K562 (cell line): Measurements from ENCODE around the gene TTLL9. TPM values are rescaled to one million over a fixed set of nuclear protein-coding genes. Genes with fewer than 3 reads are reported as not detected.

Source experiments
- ATAC-seq: fragments of 200-7000 bp; cut with Tn5 transposase; 3 replicates; pipeline ENCODE4 v1.9.1; 2020; ENCODE audit warnings: moderate library complexity
- BruUV-seq: library from RNA; stranded (reverse); fragments of 400-500 nt; replicated peaks from 2 replicates; lab custom pipeline; 2021; lab: Mats Ljungman, UMichigan
- CTCF ChIA-PET: fragments of 300-600 bp; formaldehyde crosslinking; extraction: SDS; loops from one replicate; lab custom pipeline; 2021; ENCODE audit warnings: low intra/inter-chr PET ratio; lab: Yijun Ruan, JAX
- POLR2A ChIA-PET: fragments of 300-600, 350-650 bp; sonication (Branson Sonifier 250); formaldehyde crosslinking; extraction: SDS; loops from one replicate; lab custom pipeline; 2021; ENCODE audit warnings: antibody characterized with exemption, inconsistent platforms; lab: Yijun Ruan, JAX
- DNase-seq, 4 experiments: peaks; one replicate each; pipeline versions ENCODE4 v3.0.0 to v3.0.0-alpha.2; 2011 to 2018; ENCODE audit warnings: low spot score in 3 of 4, mixed read lengths in 3 of 4; ENCODE audit errors: extremely low read depth in 1 of 4
- FAIRE-seq: peaks from 2 replicates; lab custom pipeline; 2011; peaks lifted over from hg19 to GRCh38; lab: Jason Lieb, UNC
- H2AFZ ChIP-seq: 2 replicates; pipeline ENCODE4 v1.6.0; 2011; ENCODE audit warnings: low read depth, low read length, control low read depth, inconsistent platforms
- H3K27ac ChIP-seq: fragments of 200-600 bp; 3 replicates; pipeline ENCODE4 v1.8.0; 2011; ENCODE audit warnings: low read depth, mild to moderate bottlenecking, control low read depth, inconsistent platforms, low read length, moderate library complexity, mixed read lengths; ENCODE audit errors: extremely low read depth
- H3K27me3 ChIP-seq, 2 experiments: fragments of 300-600 bp in 1 of 2; 2 replicates in 1 of 2; 3 replicates in 1 of 2; pipeline versions ENCODE4 v1.6.0 to v1.8.0; 2011; ENCODE audit warnings: inconsistent platforms in 2 of 2, low read length in 2 of 2, mild to moderate bottlenecking in 1 of 2, mixed read lengths in 1 of 2, moderate library complexity in 1 of 2; ENCODE audit not compliant: control insufficient read depth in 2 of 2, insufficient read depth in 2 of 2
- H3K36me3 ChIP-seq: fragments of 300-600 bp; 3 replicates; pipeline ENCODE4 v1.8.0; 2011; ENCODE audit warnings: mild to moderate bottlenecking, low read length, inconsistent platforms; ENCODE audit not compliant: control insufficient read depth, insufficient read depth
- H3K4me1 ChIP-seq, 2 experiments: fragments of 200-600 bp in 1 of 2; replicated peaks in 1 of 2; 2 replicates in 1 of 2; 3 replicates in 1 of 2; pipeline versions ENCODE4 v1.5.1 to v1.8.0; 2011; ENCODE audit warnings: inconsistent platforms in 2 of 2, low read length in 2 of 2, mild to moderate bottlenecking in 1 of 2, mixed read lengths in 1 of 2, moderate library complexity in 1 of 2; ENCODE audit not compliant: control insufficient read depth in 2 of 2, insufficient read depth in 2 of 2
- H3K4me2 ChIP-seq: 2 replicates; pipeline ENCODE4 v1.6.1; 2011; ENCODE audit warnings: low read length, control low read depth, inconsistent platforms, mixed read lengths; ENCODE audit not compliant: insufficient read depth
- H3K4me3 ChIP-seq: fragments of 200-600 bp; sonication (generic), shearing (Covaris generic); 2 replicates; pipeline ENCODE4 v1.5.1; 2016; ENCODE audit warnings: control low read depth, inconsistent platforms
- H3K79me2 ChIP-seq: fragments of 200-600 bp; 3 replicates; pipeline ENCODE4 v1.8.0; 2011; ENCODE audit warnings: low read length, inconsistent platforms; ENCODE audit not compliant: control insufficient read depth, insufficient read depth
- H3K9ac ChIP-seq, 2 experiments: 2 replicates each; pipeline versions ENCODE4 v1.6.0 to v1.6.1; 2011; ENCODE audit warnings: low read depth in 2 of 2, low read length in 2 of 2, control low read depth in 1 of 2, inconsistent platforms in 1 of 2, mild to moderate bottlenecking in 1 of 2, mixed read lengths in 1 of 2; ENCODE audit not compliant: insufficient read depth in 1 of 2
- H3K9me1 ChIP-seq: one replicate; pipeline ENCODE4 v1.6.0; 2011; ENCODE audit warnings: inconsistent platforms, mild to moderate bottlenecking, low read length, moderate library complexity; ENCODE audit not compliant: control insufficient read depth, insufficient read depth
- H3K9me3 ChIP-seq: replicated peaks from 2 replicates; pipeline ENCODE4 v1.5.1; 2011; ENCODE audit warnings: low read depth, low read length, inconsistent platforms; ENCODE audit not compliant: control insufficient read depth, insufficient read depth
- H4K20me1 ChIP-seq: replicated peaks from 2 replicates; pipeline ENCODE4 v1.6.1; 2011; ENCODE audit warnings: low read length, inconsistent platforms, mixed read lengths; ENCODE audit not compliant: control insufficient read depth, insufficient read depth
- CREB1 ChIP-seq, 2 experiments: sonication (generic) in 1 of 2; formaldehyde crosslinking in 1 of 2; IDR thresholded peaks; 2 replicates each; pipeline versions ENCODE4 v1.6.1 to v1.8.0; 2012 to 2022; ENCODE audit warnings: inconsistent platforms in 1 of 2, mild to moderate bottlenecking in 1 of 2, missing genetic modification reagents in 1 of 2, moderate library complexity in 1 of 2
- DLX4 ChIP-seq: fragments of 250-450 bp; sonication (Bioruptor Pico); IDR thresholded peaks from 2 replicates; pipeline ENCODE4 v1.6.1; 2021; ENCODE audit warnings: mild to moderate bottlenecking
- EP300 ChIP-seq: IDR thresholded peaks from 2 replicates; pipeline ENCODE4 v1.6.1; 2012; ENCODE audit warnings: low read length, improper control_type of control experiment
- FOS ChIP-seq: IDR thresholded peaks from 3 replicates; pipeline ENCODE4 v1.6.1; 2011; ENCODE audit not compliant: insufficient read length; ENCODE audit errors: extremely low read depth
- GTF2F1 ChIP-seq: IDR thresholded peaks from 2 replicates; pipeline ENCODE4 v1.6.1; 2011; ENCODE audit warnings: low read depth, low read length, improper control_type of control experiment
- HOMEZ ChIP-seq: fragments of 250-450 bp; sonication (Bioruptor Pico); IDR thresholded peaks from 2 replicates; pipeline ENCODE4 v1.4.0; 2020; ENCODE audit warnings: mild to moderate bottlenecking, moderate library complexity
- MAX ChIP-seq: sonication (generic); formaldehyde crosslinking; IDR thresholded peaks from 2 replicates; pipeline ENCODE4 v1.9.0; 2022; ENCODE audit warnings: mild to moderate bottlenecking, missing genetic modification reagents
- NFXL1 ChIP-seq: fragments of 450-650 bp; formaldehyde crosslinking; IDR thresholded peaks from 2 replicates; pipeline ENCODE4 v1.4.0; 2021; ENCODE audit warnings: mild to moderate bottlenecking
- RHOXF2B ChIP-seq: fragments of 250-450 bp; sonication (Bioruptor Pico); conservative IDR thresholded peaks from 2 replicates; pipeline ENCODE4 v1.5.1; 2021
- SIX5 ChIP-seq, 2 experiments: IDR thresholded peaks; 2 replicates each; pipeline ENCODE4 v1.6.1; 2011; ENCODE audit warnings: low read length in 2 of 2, borderline replicate concordance in 1 of 2, low read depth in 1 of 2, mild to moderate bottlenecking in 1 of 2, moderate library complexity in 1 of 2; ENCODE audit not compliant: insufficient read depth in 1 of 2
- SNIP1 ChIP-seq: fragments of 450-650 bp; IDR thresholded peaks from 2 replicates; pipeline ENCODE4 v1.7.1; 2017; ENCODE audit warnings: low read depth, mild to moderate bottlenecking
- ZC3H11A ChIP-seq: IDR thresholded peaks from 2 replicates; pipeline ENCODE4 v1.6.1; 2012; ENCODE audit warnings: low read depth, low read length, improper control_type of control experiment
- ZNF512 ChIP-seq: IDR thresholded peaks from 2 replicates; pipeline ENCODE4 v1.6.1; 2016; ENCODE audit warnings: missing genetic modification characterization, missing compliant biosample characterization
- ZNF655 ChIP-seq: fragments of 250-450 bp; sonication (Bioruptor Pico); IDR thresholded peaks from 2 replicates; pipeline ENCODE4 v1.5.0; 2021
- WGBS: fragments of 100-300 bp; shearing (Covaris generic); methylation state at CpG from one replicate; pipeline ENCODE4 v1.1.6; 2016; ENCODE audit warnings: low coverage, mixed read lengths; ENCODE audit not compliant: insufficient coverage; ENCODE audit errors: missing lambda C conversion rate; 5-methylcytosine and 5-hydroxymethylcytosine counted together
- in situ Hi-C: fragments of 300-500 bp; cut with MboI; formaldehyde crosslinking; loops from 4 replicates; pipeline ENCODE4 v1.15.0; 2018; ENCODE audit warnings: inconsistent platforms, mixed read lengths
- intact Hi-C: fragments of 100-400 bp; cut with micrococcal nuclease; formaldehyde crosslinking; loops from 2 replicates; pipeline ENCODE4 v1.14.2; 2022
- polyA plus RNA-seq, 8 experiments: library from polyadenylated mRNA; depleted of rRNA in 4 of 8; stranded (reverse) in 5 of 8; unstranded in 3 of 8; fragments of >200 nt; fragmentation: Nextera tagmentation in 2 of 8; fragmentation: Illumina TruSeq in 1 of 8; extraction: Ambion mirVana in 2 of 8; extraction: Trizol in 1 of 8; gene quantifications; 2 replicates each; pipeline versions ENCODE4 v1.2.1 to v1.2.3, GENCODE V29; 2011 to 2014; ENCODE audit warnings: inconsistent platforms in 1 of 8, missing spikeins in 1 of 8
- total RNA-seq, 7 experiments: library from RNA; depleted of rRNA in 6 of 7; stranded (reverse); fragments of >200 nt in 6 of 7; fragmentation: Illumina TruSeq in 2 of 7; extraction: Trizol in 2 of 7; gene quantifications; 2 replicates each; pipeline versions ENCODE4 v1.2.1 to v1.2.3, GENCODE V29; 2011 to 2021; ENCODE audit warnings: low replicate concordance in 1 of 7

The TTLL9 gene
- total and polyA plus RNA-seq, 9 of the 15 experiments (the other 6 are each of a cell fraction or from before 2014, with no cell fraction given): 0.06 to 0.07 TPM; not detected in 7

GRCh38 chr20:31844737-31845299 lies 25.6 kb upstream of the TTLL9 start:
- no peak overlapping the region for H3K9ac ChIP-seq
- POLR2A ChIA-PET: interaction anchor here (0.5 to 0.6 kb wide), 2 partner anchors 76 to 147 kb away, joined by 3 to 4 read pairs; no protein-coding TSS in a partner anchor

More at GRCh38 chr20:31844737-31845299, 25.6 kb upstream of the TTLL9 start:
- Histone ChIP-seq H2AFZ (no peak overlapping the region), H3K79me2 (no peaks in the 10 kb centered on the region), H3K4me3 (no peak overlapping the region), H3K27ac (no peak overlapping the region)
- FAIRE-seq: no peak
- CTCF ChIA-PET: interaction anchor here (1.0 to 1.2 kb wide), 2 partner anchors 19 to 22 kb away, joined by 3 read pairs; no protein-coding TSS in a partner anchor
- intact Hi-C loops: no loop called here
- TF ChIP-seq CREB1 (IDR thresholded peaks at IDR 0.05) (no peak), CREB1 (CRISPR knock-in tag; IDR thresholded peaks at IDR 0.05) (no peak), HOMEZ (CRISPR knock-in tag) (no peak), RHOXF2B (no peak), SNIP1 (no peak), EP300 (no peak), DLX4 (CRISPR knock-in tag) (no peak), ZNF655 (no peak), GTF2F1 (no peak), ZNF512 (tag) (no peak), MAX (CRISPR knock-in tag) (no peak), NFXL1 (CRISPR knock-in tag) (no peak), ZC3H11A (no peak), FOS (no peak), SIX5 (IDR thresholded peaks at IDR 0.05; ENCODE audit: borderline replicate concordance in 1 of 2, insufficient read depth in 1 of 2, low read depth in 1 of 2, low read length in 2 of 2) (no peak)
- TF ChIP-seq, all 486 proteins: peak for 0
- DNase-seq: no peak
- peaks cover 0 to 45% of the 10 kb centered on the region in 2 experiments; a peak in 3 of 5 replicates for H3K4me1 ChIP-seq
- H3K9me1 ChIP-seq: no peaks in the 10 kb centered on the region
- H3K36me3 ChIP-seq: no peaks in the 10 kb centered on the region
- no peak for ATAC-seq
- peaks cover 7 to 24% of the 10 kb centered on the region in 2 experiments; a peak in 4 of 5 replicates for H3K27me3 ChIP-seq
- WGBS: 58% methylated on average over 28 of the region's 28 CpGs
- peaks cover 8% of the 10 kb centered on the region; the same call in 1 of the 2 replicates for H4K20me1 ChIP-seq
- BruUV-seq: no TSS peak
- in situ Hi-C loops: loop anchor here (25.0 kb wide), 1 partner anchor 817 kb away; the partner anchor contains the start of gene C20orf203
- H3K9me3 ChIP-seq: no peaks in the 10 kb centered on the region
- no peak overlapping the region for H3K4me2 ChIP-seq
